ENCODE results near the gene ZDHHC7. TPM values are rescaled to one million over a fixed set of nuclear protein-coding genes. Genes with fewer than 3 reads are reported as not detected.

Gene ZDHHC7
- total and polyA plus RNA-seq, 9 of the 15 experiments (the other 6 are each of a cell fraction or from before 2014, with no cell fraction given), result 1.7 to 49.7 (median 37.4) TPM

- TF ChIP-seq ZNF398 (CRISPR knock-in tag; IDR thresholded peaks at IDR 0.05) (no peak), LCOR (CRISPR knock-in tag; IDR thresholded peaks at IDR 0.05) (no peak), MYNN (IDR thresholded peaks at IDR 0.05) (peak; percentile 84), MYNN (CRISPR knock-in tag; IDR thresholded peaks at IDR 0.05) (no peak), ZNF232 (CRISPR knock-in tag; IDR thresholded peaks at IDR 0.05) (0 out of 2 replicates have a peak, but pooled peaks have one; percentile 3), TFE3 (CRISPR knock-in tag; IDR thresholded peaks at IDR 0.05) (peak; percentile 49; the same call in 1 of the 2 replicates), ZEB2 (IDR thresholded peaks at IDR 0.05) (peak; percentile 45; the same call in 1 of the 2 replicates), U2AF2 (optimal IDR thresholded peaks at IDR 0.05; ENCODE audit: low read depth, low read length) (no peak), ATF3 (IDR thresholded peaks at IDR 0.05) (no peak), ATF3 (CRISPR knock-in tag; conservative IDR thresholded peaks at IDR 0.05) (0 out of 2 replicates have a peak, but pooled peaks have one; percentile 10), HBP1 (CRISPR knock-in tag; IDR thresholded peaks at IDR 0.05) (no peak), CHCHD3 (CRISPR knock-in tag; IDR thresholded peaks at IDR 0.05) (no peak), NCOR1 (IDR thresholded peaks at IDR 0.05) (no peak), NR0B1 (IDR thresholded peaks at IDR 0.05; ENCODE audit: partially characterized antibody) (no peak), ZNF785 (CRISPR knock-in tag; IDR thresholded peaks at IDR 0.05) (no peak), E2F1 (CRISPR knock-in tag; IDR thresholded peaks at IDR 0.05) (no peak), ZSCAN29 (IDR thresholded peaks at IDR 0.05) (peak; percentile 39; the same call in 1 of the 2 replicates), STAT5B (CRISPR knock-in tag; IDR thresholded peaks at IDR 0.05) (0 out of 2 replicates have a peak, but pooled peaks have one; percentile 12), ZNF551 (CRISPR knock-in tag; IDR thresholded peaks at IDR 0.05) (no peak), ZNF445 (CRISPR knock-in tag; IDR thresholded peaks at IDR 0.05; ENCODE audit: low read depth) (no peak)
Observed at GRCh38 chr16:85046931-85047866, 35.9 kb upstream of the ZDHHC7 start (continued).

All from K562 (cell line).